ENCODE data around the gene ATXN10. TPM values are rescaled to one million over a fixed set of nuclear protein-coding genes. Genes with fewer than 3 reads are reported as not detected.

ATXN10 gene
- total RNA-seq, 4 donors from 2014 or later = 110 to 145 (median 134) TPM

GRCh38 chr22:45891021-45891421 lies 219.4 kb downstream of the ATXN10 start:
- intact Hi-C loops (cut with DNase I) = no loop called here
- no peak overlapping the region for H3K4me3 ChIP-seq (replicated peaks in 1 of 3)
- WGBS, 2 donors = 87 to 90% methylated on average over 37 of the region's 37 CpGs
- no peak overlapping the region for H3K27ac ChIP-seq
- H3K36me3 ChIP-seq = no peaks in the 10 kb centered on the region
- no peaks in the 10 kb centered on the region for H3K27me3 ChIP-seq
- TF ChIP-seq CTCF (IDR thresholded peaks at IDR 0.05) = no peak
- TF ChIP-seq POLR2A (IDR thresholded peaks at IDR 0.05) = no peak
- no peak for DNase-seq
- H3K4me1 ChIP-seq = peaks cover 2 to 14% of the 10 kb centered on the region in 2 donors
- H3K9me3 ChIP-seq = no peaks in the 10 kb centered on the region

- intact Hi-C loops (cut with DNase I) = no loop called here
- DNase-seq = no peak
- Histone ChIP-seq H3K4me3 (replicated peaks in 1 of 3) (no peak overlapping the region), H3K27ac (no peak overlapping the region), H3K9me3 (no peaks in the 10 kb centered on the region), H3K27me3 (no peaks in the 10 kb centered on the region), H3K36me3 (no peaks in the 10 kb centered on the region), H3K4me1 (peaks cover 5 to 15% of the 10 kb centered on the region in 2 donors)
- TF ChIP-seq CTCF (IDR thresholded peaks at IDR 0.05) = no peak
- no peak for TF ChIP-seq POLR2A (IDR thresholded peaks at IDR 0.05)
- WGBS, 2 donors = 73 to 82% methylated on average over 16 to 18 of the region's 25 CpGs
Observed at GRCh38 chr22:45891471-45891995, 219.9 kb downstream of the ATXN10 start.

GRCh38 chr22:45891996-45892621 lies 220.5 kb downstream of the ATXN10 start:
- intact Hi-C loops (cut with DNase I) = no loop called here
- WGBS, 2 donors = 90% methylated on average over 10 of the region's 22 CpGs; no CpG with 5 or more reads in 1 of the 2 donors
- DNase-seq = no peak
- no peaks in the 10 kb centered on the region for H3K27me3 ChIP-seq
- no peaks in the 10 kb centered on the region for H3K9me3 ChIP-seq
- peaks cover 10 to 19% of the 10 kb centered on the region in 2 donors for H3K4me1 ChIP-seq
- no peak overlapping the region for H3K4me3 ChIP-seq (replicated peaks in 1 of 3)
- no peaks in the 10 kb centered on the region for H3K36me3 ChIP-seq
- TF ChIP-seq POLR2A (IDR thresholded peaks at IDR 0.05) (no peak), CTCF (IDR thresholded peaks at IDR 0.05) (no peak)
- H3K27ac ChIP-seq = no peak overlapping the region

- Histone ChIP-seq H3K9me3 (no peaks in the 10 kb centered on the region), H3K36me3 (no peaks in the 10 kb centered on the region), H3K4me1 (peaks cover 10 to 27% of the 10 kb centered on the region in 2 donors), H3K4me3 (replicated peaks in 1 of 3) (no peak overlapping the region), H3K27ac (no peak overlapping the region), H3K27me3 (no peaks in the 10 kb centered on the region)
- DNase-seq = no peak
- WGBS, 2 donors = 70 to 80% methylated on average over 11 to 13 of the region's 16 CpGs
- TF ChIP-seq CTCF (IDR thresholded peaks at IDR 0.05) = no peak
- TF ChIP-seq POLR2A (IDR thresholded peaks at IDR 0.05) = no peak
- intact Hi-C loops (cut with DNase I) = no loop called here
Observed at GRCh38 chr22:45892681-45893461, 221.2 kb downstream of the ATXN10 start.

GRCh38 chr22:45893516-45893915 lies 221.9 kb downstream of the ATXN10 start:
- DNase-seq = no peak
- intact Hi-C loops (cut with DNase I) = no loop called here
- Histone ChIP-seq H3K36me3 (no peaks in the 10 kb centered on the region), H3K27me3 (no peaks in the 10 kb centered on the region), H3K27ac (no peak overlapping the region), H3K9me3 (no peaks in the 10 kb centered on the region), H3K4me1 (peaks cover 10 to 27% of the 10 kb centered on the region in 2 donors), H3K4me3 (replicated peaks in 1 of 3) (no peak overlapping the region)
- no peak for TF ChIP-seq CTCF (IDR thresholded peaks at IDR 0.05)
- TF ChIP-seq POLR2A (IDR thresholded peaks at IDR 0.05) = no peak
- 76 to 92% methylated on average over 9 of the region's 9 CpGs for WGBS, 2 donors
